ENCODE measurements around the gene COPS7A. TPM values are rescaled to one million over a fixed set of nuclear protein-coding genes. Genes with fewer than 3 reads are reported as not detected.

The COPS7A gene
- polyA plus RNA-seq, 1 donor (not counting 4 experiments of a cell fraction or from before 2014, with no cell fraction given) = 85.4 TPM

DNA sequence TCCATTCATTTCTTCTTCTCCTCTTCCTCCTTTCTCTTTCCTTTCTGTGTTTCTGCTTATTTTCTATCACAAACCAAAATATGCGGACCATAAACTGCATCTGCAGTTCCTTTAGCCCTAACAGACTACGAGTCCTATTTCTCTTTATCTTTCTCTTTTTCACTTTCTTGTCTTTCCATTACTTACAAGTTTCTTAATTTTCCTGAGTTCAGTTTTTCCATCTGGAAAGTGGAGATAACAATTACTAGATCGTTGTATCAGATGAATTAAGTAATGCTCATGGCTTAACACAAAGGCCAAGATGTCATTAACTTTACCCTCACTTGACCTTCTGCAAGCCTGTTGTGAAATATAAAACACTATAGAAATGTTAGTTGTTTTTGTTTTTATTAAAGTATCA, 983 bp upstream of the COPS7A start:
- dilution Hi-C loops (cut with MboI; ENCODE audit: extremely low pct_ligation_motif_present, low sequenced_read_pairs) = no loop called here
- H3K4me2 ChIP-seq (ENCODE audit: control insufficient read depth, extremely low read depth, insufficient read depth, low read depth, low read length) = peak overlapping the region; percentile 100
- H3K9me3 ChIP-seq (ENCODE audit: control insufficient read depth, low read depth, low read length) = no peaks in the 10 kb centered on the region
- H3K4me1 ChIP-seq (ENCODE audit: control insufficient read depth, extremely low read depth, insufficient read depth, low read length) = peaks cover 5% of the 10 kb centered on the region
- no peaks in the 10 kb centered on the region for H3K9me1 ChIP-seq (ENCODE audit: control insufficient read depth, extremely low read depth, insufficient read depth, low read length)
- TF ChIP-seq EZH2 (IDR thresholded peaks at IDR 0.05; ENCODE audit: low read length) = no peak
- TF ChIP-seq, protein P1, sequence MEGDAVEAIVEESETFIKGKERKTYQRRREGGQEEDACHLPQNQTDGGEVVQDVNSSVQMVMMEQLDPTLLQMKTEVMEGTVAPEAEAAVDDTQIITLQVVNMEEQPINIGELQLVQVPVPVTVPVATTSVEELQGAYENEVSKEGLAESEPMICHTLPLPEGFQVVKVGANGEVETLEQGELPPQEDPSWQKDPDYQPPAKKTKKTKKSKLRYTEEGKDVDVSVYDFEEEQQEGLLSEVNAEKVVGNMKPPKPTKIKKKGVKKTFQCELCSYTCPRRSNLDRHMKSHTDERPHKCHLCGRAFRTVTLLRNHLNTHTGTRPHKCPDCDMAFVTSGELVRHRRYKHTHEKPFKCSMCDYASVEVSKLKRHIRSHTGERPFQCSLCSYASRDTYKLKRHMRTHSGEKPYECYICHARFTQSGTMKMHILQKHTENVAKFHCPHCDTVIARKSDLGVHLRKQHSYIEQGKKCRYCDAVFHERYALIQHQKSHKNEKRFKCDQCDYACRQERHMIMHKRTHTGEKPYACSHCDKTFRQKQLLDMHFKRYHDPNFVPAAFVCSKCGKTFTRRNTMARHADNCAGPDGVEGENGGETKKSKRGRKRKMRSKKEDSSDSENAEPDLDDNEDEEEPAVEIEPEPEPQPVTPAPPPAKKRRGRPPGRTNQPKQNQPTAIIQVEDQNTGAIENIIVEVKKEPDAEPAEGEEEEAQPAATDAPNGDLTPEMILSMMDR (optimal IDR thresholded peaks at IDR 0.05 in 1 of 3, IDR thresholded peaks at IDR 0.05 in 1 of 3, conservative IDR thresholded peaks at IDR 0.05 in 1 of 3; ENCODE audit: extremely low read depth in 1 of 3, insufficient read depth in 2 of 3, low read length in 3 of 3) = no peak
- peak overlapping the region in 1 of 3 experiments; percentile 91 for H3K4me3 ChIP-seq (ENCODE audit: control insufficient read depth in 2 of 3, extremely low read depth in 1 of 3, insufficient read depth in 2 of 3, low read depth in 1 of 3, low read length in 3 of 3)
- no peaks in the 10 kb centered on the region for H4K20me1 ChIP-seq (ENCODE audit: control insufficient read depth, extremely low read depth, insufficient read depth, low read length)
- H3K9ac ChIP-seq (ENCODE audit: control insufficient read depth, extremely low read depth, insufficient read depth, low read length) = no peak overlapping the region
- H2AFZ ChIP-seq (ENCODE audit: control insufficient read depth, low read length) = no peak overlapping the region
- no peak overlapping the region for H3K27ac ChIP-seq (ENCODE audit: control insufficient read depth, insufficient read depth, low read length)
- peaks cover 6% of the 10 kb centered on the region for H3K79me2 ChIP-seq (ENCODE audit: control insufficient read depth, insufficient read depth, low read length)
- no peaks in the 10 kb centered on the region for H3K27me3 ChIP-seq (ENCODE audit: control insufficient read depth, extremely low read depth, insufficient read depth, low read length)
- H3K36me3 ChIP-seq (ENCODE audit: control insufficient read depth in 2 of 2, extremely low read depth in 1 of 2, insufficient read depth in 2 of 2, low read length in 2 of 2) = peaks cover under 1 to 4% of the 10 kb centered on the region in 2 experiments
- DNase-seq (ENCODE audit: low read depth, low spot score) = no peak
- no peak for FAIRE-seq

DNA sequence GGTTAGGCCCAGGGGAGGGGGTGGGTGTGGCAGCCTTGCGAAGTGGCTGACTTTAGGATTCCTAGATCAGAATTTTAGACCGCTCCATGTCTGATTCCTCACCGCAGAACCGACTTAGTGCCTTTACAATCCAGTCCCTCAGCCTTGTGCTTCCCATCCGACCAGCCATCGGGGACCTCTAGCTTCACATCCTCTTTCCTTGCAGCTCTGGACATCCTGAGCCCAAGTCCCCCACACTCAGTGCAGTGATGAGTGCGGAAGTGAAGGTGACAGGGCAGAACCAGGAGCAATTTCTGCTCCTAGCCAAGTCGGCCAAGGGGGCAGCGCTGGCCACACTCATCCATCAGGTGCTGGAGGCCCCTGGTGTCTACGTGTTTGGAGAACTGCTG, 557 bp downstream of the COPS7A start:
- Histone ChIP-seq H3K27me3 (ENCODE audit: control insufficient read depth, extremely low read depth, insufficient read depth, low read length) (no peaks in the 10 kb centered on the region), H3K4me1 (ENCODE audit: control insufficient read depth, extremely low read depth, insufficient read depth, low read length) (peaks cover 5% of the 10 kb centered on the region), H3K9me1 (ENCODE audit: control insufficient read depth, extremely low read depth, insufficient read depth, low read length) (no peaks in the 10 kb centered on the region), H2AFZ (ENCODE audit: control insufficient read depth, low read length) (peak overlapping the region; percentile 96), H3K9ac (ENCODE audit: control insufficient read depth, extremely low read depth, insufficient read depth, low read length) (peak overlapping the region; percentile 88), H3K36me3 (ENCODE audit: control insufficient read depth in 2 of 2, extremely low read depth in 1 of 2, insufficient read depth in 2 of 2, low read length in 2 of 2) (peaks cover 10 to 14% of the 10 kb centered on the region in 2 experiments), H3K4me3 (ENCODE audit: control insufficient read depth in 2 of 3, extremely low read depth in 1 of 3, insufficient read depth in 2 of 3, low read depth in 1 of 3, low read length in 3 of 3) (peak overlapping the region; percentile 67 to 96 (median 91)), H4K20me1 (ENCODE audit: control insufficient read depth, extremely low read depth, insufficient read depth, low read length) (no peaks in the 10 kb centered on the region), H3K9me3 (ENCODE audit: control insufficient read depth, low read depth, low read length) (no peaks in the 10 kb centered on the region), H3K27ac (ENCODE audit: control insufficient read depth, insufficient read depth, low read length) (peak overlapping the region; percentile 84), H3K4me2 (ENCODE audit: control insufficient read depth, extremely low read depth, insufficient read depth, low read depth, low read length) (peak overlapping the region; percentile 100), H3K79me2 (ENCODE audit: control insufficient read depth, insufficient read depth, low read length) (peaks cover 6% of the 10 kb centered on the region)
- DNase-seq (ENCODE audit: low read depth, low spot score) (no peak), FAIRE-seq (no peak)
- dilution Hi-C loops (cut with MboI; ENCODE audit: extremely low pct_ligation_motif_present, low sequenced_read_pairs) = no loop called here
- no peak for TF ChIP-seq EZH2 (IDR thresholded peaks at IDR 0.05; ENCODE audit: low read length)
- TF ChIP-seq, protein P1 (optimal IDR thresholded peaks at IDR 0.05 in 1 of 3, IDR thresholded peaks at IDR 0.05 in 1 of 3, conservative IDR thresholded peaks at IDR 0.05 in 1 of 3; ENCODE audit: extremely low read depth in 1 of 3, insufficient read depth in 2 of 3, low read length in 3 of 3) = no peak

Data from keratinocyte (primary cell).